GM21529 (cell line): ENCODE measurements around the gene TRAPPC3L.
A peak's percentile ranks its signal among the peaks of the same experiment; 100 is the strongest.

Source experiments
- ATAC-seq: cut with Tn5 transposase; IDR thresholded peaks from one replicate; pipeline ENCODE4 v1.9.1; 2021; ENCODE audit not compliant: unreplicated experiment

Gene TRAPPC3L

GRCh38 chr6:116468293-116468692, 77.2 kb downstream of the TRAPPC3L start:
- no peak for ATAC-seq

GRCh38 chr6:116467514-116467913, 78.0 kb downstream of the TRAPPC3L start:
- no peak for ATAC-seq

DNA sequence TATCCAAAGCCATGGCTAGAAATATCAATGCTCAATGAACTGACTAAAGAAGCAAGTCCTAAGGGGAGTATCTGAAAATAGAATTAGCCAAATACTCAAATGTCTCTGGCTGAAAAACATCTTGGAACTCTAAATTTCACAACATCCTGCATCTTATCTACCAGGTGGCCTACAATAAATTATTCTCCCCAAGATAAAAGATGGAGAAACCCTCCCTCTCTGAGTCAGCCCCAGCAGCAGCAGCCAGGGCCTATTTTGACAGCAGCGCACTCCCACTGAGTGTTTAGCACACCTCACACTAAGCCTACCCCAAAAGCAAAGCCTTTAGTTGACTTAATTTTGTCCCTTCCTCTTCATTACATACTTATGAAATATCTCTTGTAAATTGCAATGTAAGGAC, 78.4 kb downstream of the TRAPPC3L start:
- ATAC-seq, result no peak

DNA sequence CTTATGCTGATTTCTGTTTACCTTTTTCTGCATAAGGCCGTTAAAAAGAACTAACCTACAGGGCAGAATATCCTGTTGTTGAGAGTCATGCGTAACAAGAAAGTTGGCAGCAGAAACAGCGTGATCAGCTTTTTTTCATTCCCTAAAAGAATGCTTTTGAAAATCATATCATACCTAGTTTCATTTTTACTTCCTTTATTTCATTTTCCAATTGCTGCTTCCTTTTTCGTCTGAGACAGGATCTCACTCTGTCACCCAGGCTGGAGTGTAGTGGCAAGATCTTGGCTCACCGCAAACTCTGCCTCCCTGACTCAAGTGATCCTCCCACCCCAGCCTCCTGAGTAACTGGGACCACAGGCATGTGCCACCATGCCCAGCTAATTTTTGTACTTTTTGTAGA, 80.2 kb downstream of the TRAPPC3L start:
- no peak for ATAC-seq

GRCh38 chr6:116463301-116463700, 82.2 kb downstream of the TRAPPC3L start:
- ATAC-seq, result no peak

DNA sequence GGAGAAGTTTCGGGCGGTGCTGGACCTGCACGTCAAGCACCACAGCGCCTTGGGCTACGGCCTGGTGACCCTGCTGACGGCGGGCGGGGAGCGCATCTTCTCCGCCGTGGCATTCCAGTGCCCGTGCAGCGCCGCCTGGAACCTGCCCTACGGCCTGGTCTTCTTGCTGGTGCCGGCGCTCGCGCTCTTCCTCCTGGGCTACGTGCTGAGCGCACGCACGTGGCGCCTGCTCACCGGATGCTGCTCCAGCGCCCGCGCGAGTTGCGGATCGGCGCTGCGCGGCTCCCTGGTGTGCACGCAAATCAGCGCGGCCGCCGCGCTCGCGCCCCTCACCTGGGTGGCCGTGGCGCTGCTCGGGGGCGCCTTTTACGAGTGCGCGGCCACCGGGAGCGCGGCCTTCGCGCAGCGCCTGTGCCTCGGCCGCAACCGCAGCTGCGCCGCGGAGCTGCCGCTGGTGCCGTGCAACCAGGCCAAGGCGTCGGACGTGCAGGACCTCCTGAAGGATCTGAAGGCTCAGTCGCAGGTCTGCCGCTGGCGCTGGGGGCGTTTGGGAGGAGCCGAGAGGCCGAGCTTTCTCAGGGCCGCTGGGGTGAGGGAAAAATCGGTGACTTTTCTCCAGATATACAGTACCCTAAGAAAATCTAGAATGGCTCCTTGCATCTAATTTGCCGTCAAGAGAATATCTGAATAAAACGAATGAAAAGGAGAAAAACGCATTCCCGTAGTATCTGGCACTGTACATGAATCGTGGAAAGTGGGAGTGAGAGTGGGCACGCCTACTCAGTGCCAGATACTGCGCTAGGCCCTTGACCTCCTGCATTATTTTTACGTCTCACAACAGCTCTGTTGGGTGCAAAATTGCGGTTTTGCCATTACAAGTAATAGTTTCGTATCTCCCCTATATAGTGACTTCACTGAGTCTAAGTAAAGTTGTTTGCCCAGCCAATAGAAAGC, 83.3 kb downstream of the TRAPPC3L start:
- ATAC-seq, result peak; percentile 85

DNA sequence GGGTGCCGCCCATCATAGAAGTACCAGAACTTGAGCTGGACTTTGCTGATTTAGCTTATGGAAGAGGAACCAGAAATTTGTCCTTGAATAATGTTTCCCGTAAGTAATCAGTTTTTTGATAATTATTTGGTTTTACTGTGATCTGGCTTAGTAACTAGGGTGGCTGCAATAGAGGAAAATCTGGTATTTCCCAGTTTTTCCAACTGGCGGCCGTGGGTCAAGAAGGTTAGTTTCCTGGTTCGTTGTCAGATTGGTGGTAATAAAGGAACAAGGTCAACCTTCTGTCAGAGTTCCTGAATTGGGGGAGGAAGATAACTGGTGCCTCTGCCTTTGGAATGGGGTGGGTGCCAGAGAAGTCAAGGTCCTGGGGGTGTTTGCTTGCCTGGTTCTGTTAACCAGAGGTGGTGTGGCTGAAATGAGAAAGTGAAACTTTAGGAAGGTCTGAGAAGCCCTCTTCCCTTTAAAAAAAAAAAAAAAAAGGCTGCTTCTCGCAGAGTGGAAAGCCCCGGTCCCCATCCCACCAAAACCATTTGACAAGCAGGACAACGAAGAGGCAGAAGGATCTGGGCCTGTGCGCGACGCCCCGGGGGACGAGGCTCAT, 84.1 kb downstream of the TRAPPC3L start, which contains the start of gene CALHM6:
TSS of gene CALHM6 (plus strand) at position 45 of the 601 bp plus-strand sequence. CDS start at position 600, 555 bp downstream.
- peak; percentile 22 for ATAC-seq

GRCh38 chr6:116459927-116460326, 85.6 kb downstream of the TRAPPC3L start:
- no peak for ATAC-seq

GRCh38 chr6:116458264-116458663, 87.2 kb downstream of the TRAPPC3L start:
- no peak for ATAC-seq

DNA sequence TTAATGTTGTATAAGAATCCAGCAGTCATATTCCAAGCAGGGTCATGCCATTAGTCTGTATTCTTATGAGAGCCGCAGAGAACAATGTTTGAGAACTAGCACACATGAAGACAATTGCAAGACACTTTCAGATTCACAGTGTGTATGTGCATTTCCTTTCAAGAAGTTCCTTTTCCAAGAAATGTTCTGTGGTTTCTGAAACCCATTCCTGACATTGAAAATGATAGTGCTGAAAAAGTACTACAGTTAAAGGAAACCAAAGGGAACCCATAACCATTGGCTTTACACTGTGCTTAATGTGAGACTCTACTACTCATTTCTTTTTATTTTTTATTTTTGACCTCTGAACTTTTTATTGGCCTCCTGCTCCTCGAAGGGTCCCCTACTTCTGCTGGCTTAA, 88.6 kb downstream of the TRAPPC3L start:
- ATAC-seq, result no peak

GRCh38 chr6:116456106-116456505, 89.4 kb downstream of the TRAPPC3L start:
- ATAC-seq, result no peak

- no peak for ATAC-seq
Measured at GRCh38 chr6:116452531-116452930, 93.0 kb downstream of the TRAPPC3L start.

- ATAC-seq, result no peak
Measured at GRCh38 chr6:116451916-116452315, 93.6 kb downstream of the TRAPPC3L start.

DNA sequence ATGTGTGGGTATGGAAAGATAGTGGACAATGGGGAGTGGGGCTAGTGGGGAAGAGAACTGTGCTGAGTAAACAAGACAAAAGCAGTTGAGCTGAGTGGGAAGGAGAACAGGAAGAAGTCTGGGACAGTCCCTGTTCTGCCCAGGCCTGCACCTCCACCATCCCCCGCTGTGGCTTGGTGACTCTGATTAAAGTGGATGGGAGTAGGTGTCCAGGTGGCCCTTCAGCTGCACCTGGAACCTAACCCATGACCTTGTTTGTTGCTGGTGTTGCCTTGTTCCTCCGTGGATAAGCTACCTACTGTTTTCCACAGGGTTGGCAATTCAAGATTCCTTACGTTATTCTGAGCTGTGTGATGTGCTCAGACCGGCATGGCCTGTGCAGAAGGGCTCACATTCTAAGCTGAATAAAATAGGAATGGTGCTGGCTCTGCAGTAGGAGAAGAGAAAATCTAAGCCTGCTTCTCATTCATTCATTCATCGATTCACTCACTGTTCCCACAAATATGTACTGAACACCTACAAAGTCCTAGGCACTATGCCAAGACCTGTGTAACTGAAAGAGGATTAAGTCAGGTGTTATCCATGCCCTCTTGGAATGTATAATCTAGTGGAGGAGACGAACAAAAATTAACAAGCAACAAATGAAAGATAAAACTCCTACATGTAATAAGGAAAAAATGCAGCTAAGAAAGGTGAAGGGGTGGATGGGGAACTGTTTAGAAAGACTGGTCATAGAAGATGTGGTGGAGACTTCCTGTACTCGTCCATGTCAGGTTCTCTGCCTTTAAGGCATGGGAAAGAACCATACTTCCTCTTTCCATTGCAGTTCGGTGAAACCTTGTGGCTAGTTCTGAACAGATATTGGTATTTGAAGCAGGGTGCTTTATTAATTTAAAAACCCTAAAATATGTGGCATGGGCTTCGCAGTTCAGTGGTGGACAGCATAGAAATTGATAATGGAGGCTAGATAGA, 94.4 kb downstream of the TRAPPC3L start:
- peak; percentile 93 for ATAC-seq

DNA sequence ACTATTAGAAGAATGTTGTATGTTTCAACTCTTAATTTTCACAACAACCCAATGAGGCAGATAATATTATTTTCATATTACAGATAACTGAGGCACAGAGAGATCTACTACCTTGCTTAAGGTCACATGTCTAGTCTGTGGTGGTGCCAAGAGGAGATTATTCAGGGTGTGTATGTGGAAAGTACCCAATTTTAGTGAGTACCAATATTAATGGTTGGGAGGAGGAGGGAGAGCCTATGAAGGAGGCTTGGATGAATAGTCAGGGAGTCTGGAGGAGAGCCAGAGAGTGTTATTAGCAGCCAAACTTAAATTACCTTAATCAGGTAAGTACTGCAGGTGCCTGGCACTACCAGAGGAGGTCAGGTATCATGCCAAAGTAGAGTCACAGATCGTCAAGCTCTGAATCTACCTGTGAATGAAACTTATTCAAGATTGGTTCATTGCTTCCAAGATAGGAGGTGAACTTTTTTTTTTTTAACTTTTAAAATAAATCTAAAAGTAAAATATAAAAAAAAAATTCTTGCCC, 95.2 kb downstream of the TRAPPC3L start:
- ATAC-seq, result no peak

- ATAC-seq, result no peak
Measured at GRCh38 chr6:116449565-116449964, 95.9 kb downstream of the TRAPPC3L start.

DNA sequence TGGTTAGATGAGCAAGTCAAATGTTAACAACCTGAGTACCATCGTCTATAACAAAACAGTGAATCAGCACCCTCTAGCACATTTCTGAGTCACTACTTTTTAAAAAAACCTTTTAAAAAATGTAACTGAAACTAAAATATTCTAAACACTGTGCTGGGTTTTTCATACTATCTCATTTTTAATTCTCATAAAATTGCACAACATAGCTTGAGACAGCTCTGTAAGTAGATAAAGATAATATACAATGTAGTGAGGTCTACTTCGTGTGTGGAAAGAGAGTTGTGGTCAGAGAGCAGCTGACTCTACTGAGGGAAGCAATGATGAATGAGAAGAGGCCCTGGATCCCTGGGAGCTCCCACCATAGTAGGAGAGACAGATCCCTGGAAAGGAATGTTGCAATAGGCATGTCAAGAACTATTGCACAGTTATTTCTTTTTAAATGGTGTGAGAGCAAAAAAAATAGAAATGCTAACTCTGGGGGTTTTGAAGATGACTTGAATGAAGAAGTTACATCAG, 97.9 kb downstream of the TRAPPC3L start:
- ATAC-seq, result no peak

DNA sequence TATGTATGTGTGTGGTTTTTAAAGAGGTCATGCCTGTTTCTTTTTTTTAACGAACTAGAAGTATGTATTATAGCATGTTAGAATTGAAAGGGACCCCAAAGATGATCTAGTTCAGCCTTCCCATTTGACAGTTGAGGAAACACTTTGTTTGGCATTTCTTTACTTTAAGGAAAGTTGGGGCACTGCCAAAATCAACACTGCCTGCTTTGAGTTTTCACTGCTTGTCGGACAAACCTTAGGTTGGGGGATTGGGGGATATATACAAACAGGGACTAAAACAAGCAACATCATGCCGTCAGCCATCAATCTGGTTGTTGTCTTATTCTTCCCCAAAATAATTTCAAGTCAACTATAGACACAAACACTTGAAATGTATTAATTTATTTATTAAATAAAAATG, 98.4 kb downstream of the TRAPPC3L start:
- ATAC-seq, result no peak

DNA sequence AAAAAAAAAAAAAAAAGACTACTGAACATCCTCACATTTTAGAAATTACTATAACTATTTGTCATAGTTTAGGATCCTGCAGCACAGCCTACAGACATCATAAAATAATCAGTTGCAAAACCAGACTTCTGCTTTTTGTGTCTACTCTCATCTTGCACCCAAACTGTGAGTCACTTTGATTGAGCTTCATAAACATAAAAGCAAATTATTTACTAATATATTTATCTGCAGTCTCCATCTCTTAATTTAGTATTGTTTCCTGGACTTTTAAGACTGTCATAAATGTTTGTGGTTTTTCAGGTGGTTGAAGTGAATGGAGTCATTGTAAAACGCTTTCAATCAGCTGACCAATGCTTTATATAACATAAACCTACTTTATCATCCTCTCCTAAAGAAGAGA, 99.1 kb downstream of the TRAPPC3L start:
- no peak for ATAC-seq

DNA sequence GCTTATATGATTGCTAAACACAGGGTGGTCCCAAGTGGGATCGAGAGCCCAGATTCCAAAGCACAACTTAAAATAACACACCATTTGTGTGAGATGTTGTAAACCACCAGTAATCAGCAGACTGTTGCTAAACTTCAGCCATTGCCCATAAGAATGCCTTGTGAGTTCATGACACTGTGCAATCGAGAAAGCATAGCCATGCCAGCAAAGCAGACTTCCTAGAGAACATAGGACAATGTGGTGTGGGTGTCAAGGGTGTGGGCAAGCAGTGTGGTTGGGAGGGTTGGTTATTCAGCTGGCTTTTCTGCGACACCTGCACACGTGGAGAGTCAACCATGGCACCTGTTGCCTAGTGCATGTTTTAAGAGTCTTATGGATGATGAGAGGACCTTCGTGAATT, 100.4 kb downstream of the TRAPPC3L start:
- no peak for ATAC-seq
